Pons (tissue), 1 donor: ENCODE measurements around the gene LCE1C.

ENCODE experiments used
- DNase-seq: peaks from one replicate; pipeline ENCODE4 v3.0.0-alpha.2; 2016; ENCODE audit warnings: low spot score

Gene LCE1C, protein sequence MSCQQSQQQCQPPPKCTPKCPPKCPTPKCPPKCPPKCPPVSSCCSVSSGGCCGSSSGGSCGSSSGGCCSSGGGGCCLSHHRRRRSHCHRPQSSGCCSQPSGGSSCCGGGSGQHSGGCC

DNA sequence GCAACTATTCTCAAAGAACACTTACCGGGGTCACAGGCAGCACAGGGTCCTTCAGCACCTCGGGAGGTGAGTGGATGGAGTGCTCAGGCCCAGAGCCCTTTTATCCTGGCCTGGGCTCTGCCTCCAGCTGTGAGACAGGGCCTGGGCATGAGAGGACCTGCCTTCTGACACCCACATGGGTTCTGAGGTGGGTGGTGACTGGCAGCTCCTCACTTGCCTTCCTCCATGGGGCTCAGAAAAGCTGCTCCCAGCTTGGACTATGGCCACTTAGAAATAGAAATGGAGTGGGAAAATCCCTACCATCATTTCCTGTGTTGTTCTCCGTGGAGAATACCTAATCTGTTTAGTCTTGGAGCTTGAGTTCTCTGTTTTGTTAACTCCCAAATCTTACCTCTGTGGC, at the start of gene LCE1C:
TSS of gene LCE1C (minus strand) at position 76 of the 400 bp plus-strand sequence. CDS start 1,173 bp downstream, outside the sequence.
- no peak for DNase-seq

DNA sequence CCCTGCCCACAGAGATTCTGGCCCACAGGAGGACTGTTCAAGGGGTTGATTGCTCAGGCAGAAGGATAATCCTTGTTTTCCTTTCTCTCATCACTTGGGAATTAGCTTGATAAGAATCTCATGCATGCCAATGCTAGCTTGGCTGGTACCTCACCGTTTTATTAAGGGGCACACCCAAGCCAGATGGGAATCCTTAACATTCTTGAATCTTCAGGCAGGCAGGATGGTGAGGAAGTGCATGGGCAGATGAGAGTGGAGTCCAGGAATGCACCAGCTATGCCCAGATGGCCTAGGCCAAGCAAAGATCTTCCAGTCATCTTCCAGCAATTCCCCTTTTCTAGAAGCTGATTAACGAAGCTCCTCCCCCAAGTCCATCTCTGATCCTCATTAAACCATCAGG, 49.2 kb upstream of the LCE1C start:
- DNase-seq: no peak

DNA sequence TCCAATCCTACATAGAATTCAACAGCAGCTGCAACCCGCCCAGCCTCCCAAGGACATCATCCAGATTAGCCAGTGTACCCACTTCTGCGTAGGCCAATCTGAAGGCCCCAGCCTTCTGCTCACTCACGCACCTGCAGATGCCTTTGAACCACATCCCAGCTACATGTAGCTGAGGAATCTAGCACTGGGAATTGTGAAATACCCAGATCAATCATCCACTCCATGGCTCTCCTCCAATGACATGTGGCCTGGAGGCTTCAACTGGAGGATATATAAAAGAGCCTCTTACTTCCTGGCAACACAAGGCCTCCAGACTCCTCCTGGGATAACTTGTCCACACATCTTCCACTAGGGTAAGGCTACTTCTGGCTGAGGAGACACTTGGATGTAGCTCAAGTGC, 36.1 kb upstream of the LCE1C start, which contains the start of gene LCE6A:
TSS of gene LCE6A (plus strand) at position 301 of the 400 bp plus-strand sequence. CDS start 665 bp downstream, outside the sequence.
- no peak for DNase-seq

DNA sequence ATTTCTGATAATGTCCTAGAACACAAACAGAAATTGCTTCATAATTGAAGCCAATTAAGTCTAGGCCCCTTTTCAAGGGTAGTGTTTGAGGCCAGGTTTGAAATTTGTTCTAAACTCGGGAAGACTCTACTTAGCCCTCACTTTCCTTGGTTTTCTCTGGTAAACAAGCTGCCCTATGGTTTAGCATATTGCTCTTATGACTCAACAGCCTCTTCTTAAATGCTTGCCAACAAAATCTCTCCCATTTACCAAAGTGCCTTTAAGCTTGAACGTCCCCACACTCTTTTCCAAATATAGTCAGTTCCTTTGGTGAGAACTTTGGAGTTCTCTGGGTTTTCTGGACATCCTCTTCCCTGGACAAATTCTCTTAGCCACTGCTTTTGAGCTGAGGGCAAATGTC, 30.4 kb upstream of the LCE1C start:
- DNase-seq: no peak

DNA sequence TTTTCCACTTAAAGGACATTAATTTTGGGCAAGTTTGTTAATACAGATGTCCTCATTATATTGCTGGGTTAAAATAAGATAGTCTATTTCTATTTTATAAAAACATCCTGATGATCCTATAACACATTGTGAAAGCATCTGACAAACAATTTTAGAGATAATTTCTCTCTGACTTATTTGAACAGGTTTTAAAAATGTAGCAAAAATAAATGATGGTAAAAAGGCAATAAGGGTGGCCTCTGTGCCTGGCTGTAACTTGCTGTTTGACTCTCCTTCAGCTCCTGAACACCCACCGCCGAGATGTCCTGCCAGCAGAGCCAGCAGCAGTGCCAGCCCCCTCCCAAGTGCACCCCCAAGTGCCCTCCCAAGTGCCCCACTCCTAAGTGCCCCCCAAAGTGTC, 20.7 kb upstream of the LCE1C start, which contains the start of gene LCE1A:
TSS of gene LCE1A (plus strand) at position 301 of the 400 bp plus-strand sequence. CDS start at position 301, 0 bp downstream.
- DNase-seq: no peak

DNA sequence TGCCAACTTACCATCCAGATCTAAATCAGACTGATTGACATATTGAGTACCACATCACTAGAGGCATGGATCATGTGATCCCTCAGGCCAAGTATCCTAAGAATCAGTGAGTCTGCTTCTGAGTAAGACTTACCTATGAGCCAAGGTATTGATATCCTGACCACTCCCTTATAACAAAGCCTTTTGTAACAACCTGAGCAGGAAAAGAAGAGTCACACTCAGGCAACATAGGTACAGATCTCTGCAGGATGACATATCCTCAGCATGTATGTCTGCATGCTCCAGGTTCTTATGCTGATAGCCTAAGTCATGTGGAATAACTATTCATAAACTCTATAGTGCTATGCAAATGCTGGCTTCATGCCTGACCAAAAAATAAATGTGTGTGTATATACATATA, 18.5 kb upstream of the LCE1C start:
- no peak for DNase-seq

DNA sequence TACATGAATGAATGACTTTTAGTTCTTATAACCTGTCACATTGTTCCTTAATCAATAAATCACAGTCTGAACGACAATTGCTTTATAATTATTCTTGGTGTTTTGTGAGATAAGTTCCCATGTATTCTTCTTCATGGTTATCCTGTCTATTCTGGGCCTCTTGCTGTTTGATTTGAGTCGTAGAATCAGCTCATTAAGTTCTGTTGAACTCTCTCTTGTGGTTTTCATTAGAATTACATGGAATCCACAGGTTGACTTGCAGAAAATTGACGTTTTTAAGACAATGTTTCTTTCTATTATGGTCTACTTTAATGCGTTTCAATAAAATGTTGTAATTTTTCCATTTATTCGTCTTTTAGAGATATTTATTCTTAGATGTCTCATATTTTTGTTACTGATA, 16.8 kb upstream of the LCE1C start:
- no peak for DNase-seq

DNA sequence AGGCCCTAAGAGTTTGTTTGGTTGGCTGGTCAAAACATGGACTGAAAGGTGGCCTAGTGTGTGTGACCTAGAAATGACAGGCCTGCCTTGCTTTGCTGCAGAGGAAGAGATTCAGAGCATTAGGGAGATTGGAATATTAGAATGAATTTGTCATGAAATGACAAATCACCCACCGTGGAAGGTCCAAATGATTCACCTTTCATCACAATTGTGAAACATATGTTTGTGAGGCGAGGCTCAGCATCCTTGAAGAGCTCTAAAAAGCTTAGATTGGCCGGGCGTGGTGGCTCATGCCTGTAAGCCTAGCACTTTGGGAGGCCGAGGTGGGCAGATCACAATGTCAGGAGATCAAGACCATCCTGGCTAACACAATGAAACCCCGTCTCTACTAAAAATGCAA, 10.9 kb upstream of the LCE1C start:
- DNase-seq: no peak

DNA sequence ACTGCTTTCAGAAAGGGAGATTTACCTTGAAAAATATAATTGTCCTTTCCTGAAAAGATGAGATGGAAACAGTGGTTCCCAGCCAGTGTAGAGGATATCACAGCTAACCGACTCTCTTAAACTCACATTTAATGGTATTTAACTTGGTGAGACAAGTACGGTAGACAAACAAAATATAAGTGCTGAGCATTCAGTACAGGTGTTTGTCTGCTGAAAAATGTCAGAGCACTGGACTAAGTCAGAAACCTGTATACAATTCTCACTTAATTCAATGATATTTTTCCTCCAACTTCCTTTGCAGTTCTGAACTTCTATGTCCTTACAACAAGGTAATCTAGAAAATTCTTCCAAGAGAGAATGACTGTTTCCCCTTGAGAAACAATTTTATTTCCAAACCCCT, 5.2 kb upstream of the LCE1C start, which contains the start of gene LCE1B:
TSS of gene LCE1B (plus strand) at position 301 of the 400 bp plus-strand sequence. CDS start 476 bp downstream, outside the sequence.
- no peak for DNase-seq

DNA sequence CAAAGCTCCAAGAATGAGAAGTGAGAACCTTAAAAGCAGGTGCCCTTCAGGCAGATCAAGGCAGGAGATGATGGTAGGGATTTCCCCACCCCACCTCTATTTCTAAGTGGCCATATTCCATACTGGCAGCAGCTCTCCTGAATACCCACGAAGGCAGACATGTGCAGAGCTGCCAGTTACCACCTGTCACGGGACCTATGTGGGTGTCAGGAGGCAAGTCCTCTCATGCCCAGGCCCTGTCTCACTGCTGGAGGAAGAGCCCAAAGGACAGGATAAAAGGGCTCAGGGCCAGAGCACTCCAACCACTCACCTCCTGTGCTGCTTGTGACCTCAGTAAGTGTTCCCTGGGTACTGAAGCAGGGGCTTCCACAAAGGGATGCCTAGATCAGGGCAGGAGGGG, 4.6 kb upstream of the LCE1C start:
- DNase-seq: no peak

DNA sequence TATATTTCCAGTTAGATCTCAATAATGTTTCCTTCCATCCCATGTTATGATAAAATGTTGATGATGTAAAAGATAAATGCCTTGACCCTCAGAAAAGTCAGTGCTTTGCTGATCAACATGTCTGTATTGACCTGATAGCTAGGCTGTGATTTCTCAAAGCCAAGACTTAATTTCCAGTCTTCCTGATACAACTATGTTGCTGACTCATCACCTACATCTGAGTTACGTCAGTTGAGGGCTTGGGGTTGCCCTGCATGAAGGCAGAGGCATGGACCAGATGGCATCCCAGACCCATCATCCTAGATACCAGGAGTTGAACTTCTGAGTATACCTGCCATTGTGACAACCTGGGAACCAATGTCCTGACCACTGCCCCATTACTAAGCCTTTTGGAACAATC, 5.1 kb downstream of the LCE1C start:
- no peak for DNase-seq

DNA sequence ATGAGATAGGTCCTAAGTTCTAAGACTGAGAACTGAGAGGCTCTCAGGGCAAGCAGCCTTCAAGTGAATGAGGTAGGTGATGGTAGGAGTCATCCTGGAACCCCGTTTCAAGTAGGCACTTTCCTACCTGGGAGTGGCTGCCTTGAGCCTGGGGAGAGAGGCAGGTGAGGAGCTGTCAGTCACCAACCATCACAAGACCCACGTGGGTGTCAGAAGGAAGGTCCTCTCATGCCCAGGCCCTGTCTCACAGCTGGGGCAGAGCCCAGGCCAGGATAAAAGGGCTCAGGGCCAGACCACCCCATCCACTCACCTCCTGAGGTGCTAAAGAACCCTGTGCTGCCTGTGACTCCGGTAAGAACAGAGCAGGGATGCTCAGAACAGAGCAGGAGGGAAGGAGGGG, 10.0 kb downstream of the LCE1C start, which contains the start of gene LCE1D:
TSS of gene LCE1D (plus strand) at position 301 of the 400 bp plus-strand sequence. CDS start 1,074 bp downstream, outside the sequence.
- DNase-seq: no peak

DNA sequence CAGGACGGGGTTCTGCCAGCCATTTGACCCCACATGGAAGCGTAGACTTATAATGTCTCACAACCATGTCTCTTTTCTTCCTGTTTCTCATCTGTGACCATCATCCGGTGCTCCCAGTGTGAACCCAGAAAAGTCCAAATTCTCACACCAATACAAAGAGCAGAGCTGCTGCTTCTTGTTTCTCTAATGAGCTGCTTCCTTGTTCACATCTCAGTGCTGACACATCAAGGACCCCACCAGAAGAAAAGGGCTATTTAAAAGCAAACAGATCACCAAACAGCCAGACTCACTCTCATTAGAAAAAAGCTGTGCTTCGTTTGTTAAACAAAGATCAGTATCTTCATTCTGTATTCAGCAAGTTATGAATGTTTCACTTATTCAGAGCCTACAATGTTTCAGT, 10.8 kb downstream of the LCE1C start:
- peak; percentile 9 for DNase-seq

DNA sequence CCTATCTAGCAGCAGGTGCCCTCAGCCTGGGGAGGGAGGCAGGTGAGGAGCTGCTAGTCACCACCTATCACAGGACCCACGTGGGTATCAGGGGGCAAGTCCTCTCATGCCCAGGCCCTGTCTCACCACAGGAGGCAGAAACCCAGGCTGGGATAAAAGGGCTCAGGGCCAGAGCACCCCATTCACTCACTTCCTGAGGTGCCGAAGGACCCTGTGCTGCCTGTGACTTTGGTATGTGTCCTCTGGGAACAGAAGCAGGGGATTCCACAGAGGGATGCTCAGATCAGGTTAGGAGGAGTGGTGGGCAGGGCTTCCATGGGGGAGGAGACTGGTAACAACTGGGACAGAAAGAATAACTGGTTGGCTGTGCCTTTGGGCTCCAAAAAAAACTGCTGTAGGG, 20.4 kb downstream of the LCE1C start, which contains the start of gene LCE1E:
TSS of gene LCE1E (plus strand) at position 181 of the 400 bp plus-strand sequence. CDS start 1,043 bp downstream, outside the sequence.
- DNase-seq: no peak

DNA sequence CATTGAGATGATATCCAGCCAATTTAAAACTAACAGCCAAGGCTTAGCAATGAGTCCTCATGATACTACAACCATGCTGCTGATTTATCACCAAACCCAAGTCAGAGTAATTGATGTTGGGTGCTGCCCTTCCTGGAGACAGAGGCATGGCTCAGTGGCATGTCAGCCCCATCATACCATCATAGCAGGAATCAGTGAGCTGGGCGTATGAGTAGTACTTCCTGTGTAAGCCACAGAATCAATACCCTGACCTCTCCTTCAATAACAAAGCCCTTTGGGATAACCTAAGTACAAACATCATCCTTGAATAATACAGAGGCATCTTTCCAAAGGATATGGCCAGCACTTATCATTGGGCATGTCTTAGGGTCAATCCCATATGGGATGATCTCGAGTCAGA, 23.4 kb downstream of the LCE1C start:
- no peak for DNase-seq

DNA sequence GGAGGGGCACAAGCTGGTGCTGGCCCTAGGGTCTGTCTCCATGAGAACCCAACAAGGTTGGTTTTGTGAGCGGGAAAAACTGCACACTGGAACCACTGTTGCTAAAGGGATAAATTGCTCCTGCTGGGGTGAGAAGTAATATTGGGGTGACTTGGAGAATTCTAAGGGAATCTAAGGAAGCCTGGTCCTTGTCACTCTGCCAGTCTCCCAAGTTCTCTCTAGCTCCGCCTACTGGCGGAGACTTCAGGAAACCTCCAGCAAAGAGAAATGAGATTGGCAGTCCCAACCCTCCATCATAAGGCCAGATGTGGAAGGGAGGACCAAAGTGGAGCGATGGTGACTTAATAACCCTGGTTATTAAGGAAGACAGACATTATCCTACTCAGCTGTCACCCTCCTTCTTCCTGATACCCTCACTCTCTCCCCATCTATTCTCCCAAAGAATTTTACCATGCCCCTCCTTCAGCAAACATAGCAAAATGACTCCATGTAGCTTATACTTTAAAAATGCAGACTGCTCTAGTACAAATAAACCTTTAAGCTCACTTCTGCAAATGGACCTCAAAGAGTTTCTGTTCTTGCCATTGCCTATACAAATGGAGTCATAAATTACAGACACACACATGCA, 28.8 kb downstream of the LCE1C start:
- no peak for DNase-seq

DNA sequence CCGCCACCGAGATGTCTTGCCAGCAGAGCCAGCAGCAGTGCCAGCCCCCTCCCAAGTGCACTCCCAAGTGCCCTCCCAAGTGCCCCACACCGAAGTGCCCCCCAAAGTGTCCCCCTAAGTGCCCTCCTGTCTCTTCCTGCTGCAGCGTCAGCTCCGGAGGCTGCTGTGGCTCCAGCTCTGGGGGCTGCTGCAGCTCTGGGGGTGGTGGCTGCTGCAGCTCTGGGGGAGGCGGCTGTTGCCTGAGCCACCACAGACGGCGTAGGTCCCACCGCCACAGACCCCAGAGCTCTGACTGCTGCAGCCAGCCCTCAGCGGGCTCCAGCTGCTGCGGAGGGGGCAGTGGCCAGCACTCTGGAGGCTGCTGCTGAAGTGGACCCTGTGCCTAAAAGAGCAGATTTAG, 30.1 kb downstream of the LCE1C start:
- DNase-seq: no peak

DNA sequence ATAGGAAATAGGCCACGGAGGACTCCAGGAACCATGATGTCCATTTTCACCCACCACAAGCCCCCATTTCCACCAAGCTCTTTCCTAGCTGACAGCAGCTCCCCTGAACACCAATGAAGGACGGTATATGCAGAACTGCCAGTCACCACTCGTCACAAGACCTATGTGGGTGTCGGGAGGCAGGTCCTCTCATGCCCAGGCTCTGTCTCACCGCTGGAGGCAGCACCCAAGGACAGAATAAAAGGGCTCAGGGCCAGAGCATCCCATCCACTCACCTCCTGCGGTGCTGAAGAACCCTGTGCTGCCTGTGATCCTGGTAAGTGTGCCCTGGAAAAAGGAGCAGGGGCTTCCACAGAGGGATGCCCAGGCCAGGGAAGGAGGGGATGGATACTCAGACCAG, 31.6 kb downstream of the LCE1C start, which contains the start of gene LCE1F:
TSS of gene LCE1F (plus strand) at position 266 of the 400 bp plus-strand sequence. CDS start 1,232 bp downstream, outside the sequence.
- no peak for DNase-seq

DNA sequence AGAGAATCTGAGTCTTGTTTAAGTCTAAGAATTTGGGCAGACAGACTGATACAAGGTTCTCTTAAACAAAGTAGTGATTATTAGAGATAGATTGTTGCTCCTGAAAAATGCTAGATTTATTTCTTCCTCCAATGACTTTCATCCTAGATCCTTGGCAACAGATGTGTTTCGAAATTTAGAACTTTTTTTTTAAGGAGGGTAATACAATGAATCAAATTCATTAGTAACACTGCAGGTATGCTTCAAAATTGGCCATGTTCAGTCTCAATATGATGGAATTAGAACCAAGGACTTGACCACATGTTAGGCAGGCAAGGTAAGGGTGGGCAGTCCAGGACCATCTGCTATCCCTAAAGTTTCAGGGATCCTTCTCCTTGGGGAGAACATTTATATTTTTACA, 36.0 kb downstream of the LCE1C start:
- no peak for DNase-seq

DNA sequence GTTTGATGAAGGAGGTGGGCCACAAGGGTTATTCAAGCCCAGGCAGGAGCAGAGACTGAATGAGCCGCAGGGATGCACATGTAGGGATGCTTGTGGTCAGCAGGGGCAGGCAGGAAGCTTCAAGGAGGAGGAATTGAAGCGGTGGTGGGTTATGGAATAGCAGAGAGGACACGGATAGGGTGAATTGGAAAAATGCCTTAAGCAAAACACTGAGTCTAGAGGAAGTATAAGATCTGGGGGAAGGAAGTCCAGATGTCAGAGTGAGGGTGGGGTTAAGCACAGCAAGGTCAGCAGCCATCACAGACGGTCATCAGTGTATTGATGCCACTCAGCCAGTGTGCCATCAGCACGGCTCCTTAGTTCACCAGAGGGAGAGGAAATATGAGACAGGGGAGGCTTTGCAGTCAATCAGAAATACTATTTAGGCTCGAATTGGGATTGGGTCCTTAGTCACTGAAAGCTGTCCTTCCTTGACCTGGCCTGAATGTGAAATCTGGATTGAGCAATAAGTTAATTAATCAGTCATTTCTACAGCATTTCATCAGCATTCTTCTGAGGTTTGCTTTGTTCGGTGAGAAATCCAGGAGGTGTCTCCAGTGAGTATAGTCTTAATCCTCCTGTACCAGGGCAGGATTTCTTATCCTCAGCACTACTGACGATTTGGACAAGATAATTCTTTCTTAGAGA, 37.5 kb downstream of the LCE1C start:
- no peak for DNase-seq

DNA sequence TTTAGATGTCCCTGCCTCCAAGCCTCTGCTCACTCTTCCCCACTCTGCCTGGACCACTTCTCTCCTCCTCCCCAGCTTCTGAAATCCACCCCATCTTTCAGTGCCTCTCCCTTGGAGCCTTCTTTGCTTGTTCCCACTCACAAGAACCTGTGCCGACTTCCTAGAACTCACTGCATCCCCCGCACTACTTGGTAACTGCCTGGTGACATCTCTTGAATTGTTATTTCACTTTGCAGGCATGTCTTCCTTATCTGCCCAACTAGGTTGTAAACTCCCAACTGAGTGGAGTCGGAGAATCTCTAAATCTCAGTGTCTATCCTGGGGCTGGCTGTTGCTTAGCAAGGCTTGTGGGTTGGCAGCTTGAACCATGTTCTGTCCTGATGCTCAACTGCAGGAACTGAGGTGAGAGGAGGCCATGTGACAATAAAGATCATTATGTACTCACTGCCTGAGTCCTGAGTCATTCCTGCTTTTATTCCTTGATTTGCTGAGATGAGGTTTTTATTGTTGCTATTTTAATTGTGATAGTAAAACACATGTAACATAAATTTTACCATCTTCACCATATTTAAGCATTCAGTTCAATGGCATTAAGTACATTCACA, 44.7 kb downstream of the LCE1C start:
- no peak for DNase-seq

DNA sequence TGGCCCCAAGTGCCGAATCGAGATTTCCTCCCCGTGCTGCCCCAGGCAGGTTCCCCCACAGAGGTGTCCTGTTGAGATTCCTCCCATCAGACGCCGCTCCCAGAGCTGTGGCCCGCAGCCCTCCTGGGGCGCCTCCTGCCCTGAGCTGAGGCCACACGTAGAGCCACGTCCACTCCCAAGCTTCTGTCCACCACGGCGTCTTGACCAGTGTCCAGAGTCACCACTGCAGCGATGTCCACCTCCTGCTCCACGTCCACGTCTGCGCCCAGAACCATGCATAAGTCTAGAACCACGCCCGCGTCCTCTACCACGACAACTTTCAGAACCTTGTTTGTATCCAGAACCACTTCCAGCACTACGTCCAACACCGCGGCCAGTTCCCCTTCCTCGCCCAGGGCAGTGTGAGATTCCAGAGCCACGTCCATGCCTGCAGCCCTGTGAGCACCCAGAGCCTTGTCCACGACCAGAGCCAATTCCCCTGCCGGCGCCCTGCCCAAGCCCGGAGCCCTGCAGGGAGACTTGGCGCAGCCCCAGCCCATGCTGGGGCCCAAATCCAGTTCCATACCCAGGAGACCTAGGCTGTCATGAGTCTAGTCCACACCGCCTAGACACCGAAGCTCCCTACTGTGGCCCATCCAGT, 45.8 kb downstream of the LCE1C start:
- DNase-seq: no peak
